SIG-M5 treated with dmso at 0.1 percent for 504 hours (cell line): ENCODE measurements around the gene MBTPS1.

Source experiments
- DNase-seq: peaks from one replicate; lab custom pipeline; 2025; ENCODE audit not compliant: unreplicated experiment; lab: John Stamatoyannopoulos, UW

The MBTPS1 gene

DNA sequence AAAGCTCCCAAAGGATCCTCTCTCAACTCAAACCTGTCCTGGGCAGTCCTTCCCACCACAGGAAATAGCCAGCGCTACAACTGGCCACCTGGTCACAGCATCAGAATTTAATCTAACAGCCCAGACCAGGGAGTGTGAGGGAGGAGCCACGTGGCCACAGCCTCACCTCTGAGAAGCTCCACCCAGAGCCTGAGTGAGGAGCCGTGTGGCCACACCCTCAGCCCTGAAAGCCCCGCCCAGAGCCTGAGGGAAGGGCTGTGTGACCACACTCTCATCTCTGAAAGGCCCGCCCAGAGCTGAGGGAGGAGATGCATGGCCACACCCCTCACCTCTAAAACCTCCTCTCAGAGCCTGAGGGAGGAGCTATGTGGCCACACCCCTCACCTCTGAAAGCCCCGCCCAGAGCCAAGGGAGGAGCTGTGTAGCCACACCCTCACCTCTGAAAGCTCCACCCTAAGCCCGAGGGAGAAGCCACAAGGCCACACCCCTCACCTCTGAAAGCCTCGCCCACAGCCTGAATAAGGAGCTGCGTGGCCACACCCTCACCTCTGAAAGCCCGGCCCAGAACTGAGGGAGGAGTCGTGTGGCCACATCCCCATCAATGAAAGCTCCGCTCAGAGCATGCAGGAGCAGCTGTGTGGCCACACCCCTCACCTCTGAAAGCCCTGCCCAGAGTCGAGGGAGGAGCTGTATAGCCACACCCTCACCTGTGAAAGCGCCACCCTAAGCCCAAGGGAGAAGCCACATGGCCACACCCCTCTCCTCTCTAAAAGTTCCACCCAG, 102.8 kb downstream of the MBTPS1 start:
- DNase-seq: peak; percentile 99

DNA sequence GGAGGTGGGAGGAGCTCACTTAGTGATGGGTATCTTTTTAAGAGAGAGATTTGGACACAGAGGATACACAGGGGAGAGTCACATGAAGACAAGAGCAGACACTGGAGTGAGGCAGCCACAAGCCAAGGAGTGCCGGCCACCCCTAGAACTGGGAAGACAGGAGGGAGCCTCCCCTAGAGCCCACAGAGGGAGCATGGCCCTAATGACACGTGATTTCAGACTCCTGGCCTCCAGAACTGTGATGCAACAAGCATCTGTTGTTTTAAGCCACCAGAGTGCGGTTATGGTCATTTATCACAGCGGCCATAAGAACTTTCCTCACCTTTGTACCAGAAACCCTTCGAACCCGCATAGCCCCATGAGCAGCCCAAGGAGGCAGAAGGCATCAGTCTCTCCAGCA, 107.5 kb downstream of the MBTPS1 start:
- DNase-seq: no peak

DNA sequence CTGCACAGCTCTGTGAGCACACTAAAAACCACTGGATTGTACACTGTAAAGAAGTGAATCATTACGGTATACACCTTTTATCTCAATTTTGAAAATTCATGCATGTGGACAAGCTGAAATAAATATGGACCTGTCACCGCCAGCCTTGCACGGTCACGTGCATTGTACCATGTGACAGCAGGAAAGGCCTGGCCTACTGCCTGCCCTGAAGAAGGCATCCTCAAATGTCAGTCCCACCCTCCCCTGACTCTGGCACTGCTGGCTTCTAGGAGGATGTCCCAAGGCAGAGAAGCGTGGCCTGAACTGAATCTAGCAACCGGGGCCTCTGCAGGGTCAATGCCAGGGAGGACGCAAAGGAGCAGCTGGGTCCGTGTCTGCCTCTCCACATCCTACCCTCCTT, 108.8 kb downstream of the MBTPS1 start:
- no peak for DNase-seq

DNA sequence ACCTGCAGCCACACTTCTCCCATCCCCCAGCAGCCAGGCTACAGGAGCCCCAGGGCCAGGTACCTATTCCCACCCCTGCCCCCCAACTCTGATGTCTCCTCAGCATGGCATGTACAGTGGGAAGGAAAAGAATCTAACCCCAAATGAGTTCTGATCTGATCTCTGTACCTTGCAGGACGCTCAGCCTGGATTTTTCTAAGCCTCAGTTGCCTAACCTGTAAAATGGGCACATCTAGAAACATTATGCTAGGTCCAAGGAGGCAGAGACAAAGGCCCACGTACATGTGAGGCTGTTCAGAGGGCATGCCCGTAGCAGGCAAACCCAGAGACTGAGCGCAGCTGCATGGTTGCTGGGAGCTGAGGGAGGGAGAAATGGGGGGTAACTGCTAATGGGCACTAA, 109.2 kb downstream of the MBTPS1 start:
- no peak for DNase-seq

DNA sequence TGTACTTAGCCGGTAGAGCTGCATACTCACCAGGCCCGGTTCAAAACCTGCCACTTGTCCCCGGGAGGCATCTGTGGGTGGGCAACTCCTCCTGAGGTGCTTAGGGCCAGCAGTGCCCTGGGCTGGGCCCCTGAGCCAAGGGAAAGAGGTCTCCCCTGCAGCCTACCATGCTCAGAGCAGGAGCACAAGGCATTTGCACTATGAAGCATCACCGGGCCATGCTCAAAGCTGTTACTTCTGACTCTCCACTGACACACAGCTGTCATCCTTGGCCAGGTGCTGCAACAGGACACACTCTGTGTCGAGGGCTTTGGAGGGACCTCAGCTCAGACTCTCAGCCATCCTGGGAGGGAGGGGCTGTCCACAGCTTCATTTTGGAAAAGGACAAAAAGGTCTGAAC, 111.4 kb downstream of the MBTPS1 start:
- no peak for DNase-seq

DNA sequence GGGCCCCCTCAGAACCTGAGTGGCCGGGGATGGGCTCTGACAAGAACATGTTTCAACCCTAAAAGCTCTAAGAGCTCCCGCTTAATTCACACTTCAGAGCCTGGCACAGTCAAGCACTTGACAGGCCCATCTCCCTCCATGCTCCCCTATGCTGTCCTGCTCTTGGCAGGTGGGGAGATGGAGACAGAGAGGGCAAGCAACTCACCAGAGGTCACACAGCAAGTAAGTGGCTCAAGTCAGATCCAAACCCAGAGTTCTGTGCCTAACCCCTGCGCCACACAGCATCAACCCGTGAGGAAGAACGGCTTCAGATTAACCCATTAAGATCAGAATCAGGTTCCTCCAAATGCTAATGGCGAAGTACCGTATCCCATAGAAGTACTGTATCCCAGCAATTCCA, 112.3 kb downstream of the MBTPS1 start:
- DNase-seq: no peak
